Mesodermal cell (in vitro differentiated cells): Measurements from ENCODE around the gene CDKL4.
"Not testable (repeated sequence)": the region's sequence is repeated elsewhere in the genome, so short reads cannot be mapped to it uniquely, and the experiment has no call there.

ENCODE experiments used
- H3K27ac ChIP-seq: 2 replicates; pipeline ENCODE4 v1.7.0; 2013; ENCODE audit warnings: mild to moderate bottlenecking, low read depth, low read length, moderate library complexity; ENCODE audit not compliant: severe bottlenecking
- H3K36me3 ChIP-seq: 2 replicates; pipeline ENCODE4 v1.7.1; 2013; ENCODE audit warnings: mild to moderate bottlenecking, low read length, moderate library complexity; ENCODE audit not compliant: control insufficient read depth, insufficient read depth
- H3K4me1 ChIP-seq: one replicate; pipeline ENCODE4 v1.7.1; 2013; ENCODE audit warnings: mild to moderate bottlenecking, low read length; ENCODE audit not compliant: insufficient read depth, control insufficient read depth, poor library complexity, severe bottlenecking
- H3K4me3 ChIP-seq: 2 replicates; pipeline ENCODE4 v1.7.0; 2013; ENCODE audit warnings: low read length, control low read depth, mild to moderate bottlenecking; ENCODE audit not compliant: insufficient read depth, poor library complexity, severe bottlenecking; ENCODE audit errors: extremely low read depth
- H3K9me3 ChIP-seq: 2 replicates; pipeline ENCODE4 v1.7.1; 2013; ENCODE audit warnings: mild to moderate bottlenecking, low read length, moderate library complexity; ENCODE audit not compliant: control insufficient read depth
- whole genome bisulfite sequencing, 2 experiments: methylation state at CpG; one replicate each; pipeline ENCODE4 v1.1.5; 2013; ENCODE audit warnings: missing lambda C conversion rate in 2 of 2; ENCODE audit not compliant: insufficient coverage in 2 of 2; 5-methylcytosine and 5-hydroxymethylcytosine counted together

Gene CDKL4

DNA sequence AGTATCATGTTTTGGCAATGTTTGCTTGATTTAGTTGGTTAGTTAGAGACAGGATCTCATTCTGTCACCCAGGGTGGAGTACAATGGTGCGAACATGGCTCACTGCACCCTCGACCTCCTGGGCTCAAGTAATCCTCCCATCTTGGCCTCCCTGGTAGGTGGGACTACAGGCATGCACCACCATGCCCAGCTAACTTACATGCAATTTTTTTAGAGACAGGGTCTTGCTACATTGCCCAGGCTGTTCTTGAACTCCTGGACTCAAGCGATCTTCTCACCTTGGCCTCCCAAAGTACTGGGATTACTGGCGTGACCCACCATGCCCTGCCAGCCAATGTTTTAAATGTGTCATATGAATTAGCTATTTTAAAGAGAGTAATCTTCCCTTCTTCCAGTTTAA is 16.3 kb upstream of the CDKL4 start:
- 89 to 92% methylated on average over 2 of the region's 4 CpGs for WGBS, 2 experiments
- Histone ChIP-seq H3K9me3 (no peaks in the 10 kb centered on the region), H3K4me1 (no peaks in the 10 kb centered on the region), H3K36me3 (peaks cover 59% of the 10 kb centered on the region), H3K4me3 (no peak overlapping the region), H3K27ac (no peak overlapping the region)

DNA sequence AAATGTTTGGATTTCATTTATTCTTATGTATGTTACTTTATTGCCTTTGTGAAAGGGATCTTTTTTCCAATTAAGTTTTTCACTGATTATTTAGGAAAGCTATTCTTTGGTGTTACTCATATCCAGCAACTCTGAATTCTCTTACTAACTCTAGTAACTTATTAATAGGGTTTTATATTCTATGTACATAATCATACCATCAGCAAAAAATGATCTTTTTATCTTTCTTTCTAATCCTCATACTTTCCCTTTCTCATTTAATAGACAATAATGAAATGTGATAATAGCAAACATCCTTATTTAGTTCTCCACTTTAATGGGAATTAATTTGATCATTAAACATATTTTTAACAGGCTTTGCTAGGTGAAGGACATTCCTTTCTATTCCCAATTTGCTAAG is 12.3 kb upstream of the CDKL4 start:
- Histone ChIP-seq H3K36me3 (peaks cover 81% of the 10 kb centered on the region), H3K27ac (no peak overlapping the region), H3K9me3 (peaks cover 4% of the 10 kb centered on the region), H3K4me3 (no peak overlapping the region), H3K4me1 (no peaks in the 10 kb centered on the region)

DNA sequence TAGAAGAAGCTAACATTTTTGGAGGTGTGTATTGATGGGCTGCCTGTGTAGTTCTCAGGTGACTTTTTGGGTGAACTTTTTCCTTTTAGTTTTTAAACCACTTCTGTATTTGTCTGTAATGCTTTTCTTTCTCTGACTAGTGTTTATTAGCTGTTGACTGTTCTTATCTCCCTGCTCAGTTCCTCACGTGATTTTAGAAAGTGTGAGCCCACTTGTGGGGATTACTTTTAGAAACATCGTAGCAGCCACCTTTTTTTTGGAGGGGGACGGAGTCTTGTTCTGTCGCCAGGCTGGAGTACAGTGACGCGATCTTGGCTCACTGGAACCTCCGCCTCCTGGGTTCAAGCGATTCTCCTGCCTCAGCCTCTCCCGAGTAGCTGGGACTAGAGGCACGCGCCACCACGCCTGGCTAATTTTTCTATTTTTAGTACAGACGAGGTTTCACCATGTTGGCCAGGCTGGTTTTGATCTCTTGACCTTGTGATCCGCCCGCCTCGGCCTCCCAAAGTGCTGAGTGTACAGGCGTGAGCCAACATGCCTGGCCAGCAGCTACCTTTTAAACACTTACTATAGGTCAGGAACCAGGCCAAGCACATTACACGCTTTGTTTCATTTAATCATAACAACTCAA is 9.2 kb upstream of the CDKL4 start:
- H3K27ac ChIP-seq, result no peak overlapping the region
- no peak overlapping the region for H3K4me3 ChIP-seq
- 88 to 89% methylated on average over 13 to 17 of the region's 18 CpGs for WGBS, 2 experiments
- no peaks in the 10 kb centered on the region for H3K4me1 ChIP-seq
- H3K9me3 ChIP-seq, result peaks cover 4% of the 10 kb centered on the region
- peaks cover 75% of the 10 kb centered on the region for H3K36me3 ChIP-seq

DNA sequence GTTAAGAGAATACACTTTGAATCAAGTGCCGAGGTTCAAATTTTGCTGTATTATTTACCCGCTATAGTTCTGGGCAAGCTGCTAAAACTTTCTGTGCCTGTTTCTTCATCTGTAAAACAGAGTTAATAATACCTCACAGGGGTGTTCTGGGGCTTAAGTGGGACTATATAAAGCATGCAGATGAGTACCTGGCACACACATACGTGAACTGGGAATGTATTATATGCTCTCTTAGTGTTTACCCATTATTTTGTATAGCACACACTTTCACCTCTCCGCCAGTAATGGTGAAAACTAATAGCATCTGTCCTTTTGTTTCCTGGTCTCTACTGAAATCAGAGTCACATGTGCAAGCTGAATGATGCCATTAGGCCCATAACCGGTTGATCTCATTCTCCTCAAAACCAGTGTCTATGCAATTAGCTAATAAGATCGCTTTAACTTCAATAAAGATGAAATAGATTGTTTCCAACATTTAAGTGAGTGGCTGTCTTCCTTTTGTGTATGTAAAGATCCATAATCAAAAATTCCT is 3.8 kb upstream of the CDKL4 start:
- Histone ChIP-seq H3K9me3 (no peaks in the 10 kb centered on the region), H3K4me1 (no peaks in the 10 kb centered on the region), H3K36me3 (peaks cover 34% of the 10 kb centered on the region), H3K4me3 (no peak overlapping the region), H3K27ac (no peak overlapping the region)
- WGBS, 2 experiments, result 85 to 96% methylated on average over 1 to 3 of the region's 6 CpGs

DNA sequence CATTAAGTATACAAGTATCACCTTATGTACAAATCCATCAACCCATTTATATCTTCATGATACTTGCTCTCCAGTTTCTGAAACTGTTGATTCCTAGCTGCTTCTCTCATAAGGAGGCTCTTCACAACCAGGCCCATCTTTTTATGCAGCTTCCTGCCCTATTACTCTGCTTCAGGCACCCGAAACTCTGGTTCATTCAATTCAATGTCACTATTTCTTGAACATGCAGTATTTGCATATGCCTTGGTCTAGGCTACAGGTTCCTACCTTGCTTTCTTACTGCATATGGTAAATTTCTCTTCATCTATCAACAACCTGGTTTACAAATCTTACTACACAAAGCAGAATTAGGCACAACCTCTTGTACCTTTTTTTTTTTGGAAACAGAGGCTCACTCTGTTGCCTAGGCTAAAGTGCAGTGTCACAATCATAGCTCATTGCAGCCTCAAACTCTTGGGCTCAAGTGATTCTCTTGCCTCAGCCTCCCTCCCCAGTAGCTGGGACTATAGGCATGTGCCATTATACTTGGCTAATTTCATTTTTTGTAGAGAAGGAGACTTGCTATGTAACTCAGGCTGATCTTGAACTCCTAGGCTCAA is 2.7 kb upstream of the CDKL4 start:
- peaks cover 23% of the 10 kb centered on the region for H3K36me3 ChIP-seq
- H3K27ac ChIP-seq, result no peak overlapping the region
- no peak overlapping the region for H3K4me3 ChIP-seq
- H3K9me3 ChIP-seq, result no peaks in the 10 kb centered on the region
- H3K4me1 ChIP-seq, result no peaks in the 10 kb centered on the region
- WGBS, 2 experiments, result 83 to 90% methylated on average over 1 of the region's 1 CpG

DNA sequence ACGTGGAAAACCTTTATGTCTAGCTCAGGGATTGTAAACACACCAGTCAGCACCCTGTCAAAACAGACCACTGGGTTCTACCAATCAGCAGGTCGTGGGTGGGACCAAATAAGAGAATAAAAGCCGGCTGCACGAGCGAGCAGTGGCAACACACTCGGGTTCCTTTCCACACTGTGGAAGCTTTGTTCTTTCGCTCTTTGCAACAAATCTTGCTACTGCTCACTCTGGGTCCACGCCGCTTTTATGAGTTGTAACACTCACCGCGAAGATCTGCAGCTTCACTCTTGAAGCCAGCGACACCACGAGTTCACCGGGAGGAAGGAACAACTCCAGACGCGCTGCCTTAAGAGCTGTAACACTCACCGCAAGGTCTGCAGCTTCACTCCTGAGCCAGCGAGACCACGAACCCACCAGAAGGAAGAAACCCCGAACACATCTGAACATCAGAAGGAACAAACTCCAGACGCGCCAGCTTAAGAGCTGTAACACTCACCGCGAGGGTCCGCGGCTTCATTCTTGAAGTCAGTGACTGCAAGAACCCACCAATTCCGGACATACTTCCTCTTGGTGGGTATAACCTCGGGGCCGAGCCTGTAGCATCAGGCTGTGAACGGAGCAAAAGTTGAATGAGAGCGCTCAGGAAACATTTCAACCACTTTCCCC is 1.3 kb upstream of the CDKL4 start:
- not testable (repeated sequence) for H3K27ac ChIP-seq, H3K4me3 ChIP-seq, H3K36me3 ChIP-seq, H3K9me3 ChIP-seq, H3K4me1 ChIP-seq
- WGBS, 2 experiments, result 92 to 98% methylated on average over 26 to 29 of the region's 31 CpGs

DNA sequence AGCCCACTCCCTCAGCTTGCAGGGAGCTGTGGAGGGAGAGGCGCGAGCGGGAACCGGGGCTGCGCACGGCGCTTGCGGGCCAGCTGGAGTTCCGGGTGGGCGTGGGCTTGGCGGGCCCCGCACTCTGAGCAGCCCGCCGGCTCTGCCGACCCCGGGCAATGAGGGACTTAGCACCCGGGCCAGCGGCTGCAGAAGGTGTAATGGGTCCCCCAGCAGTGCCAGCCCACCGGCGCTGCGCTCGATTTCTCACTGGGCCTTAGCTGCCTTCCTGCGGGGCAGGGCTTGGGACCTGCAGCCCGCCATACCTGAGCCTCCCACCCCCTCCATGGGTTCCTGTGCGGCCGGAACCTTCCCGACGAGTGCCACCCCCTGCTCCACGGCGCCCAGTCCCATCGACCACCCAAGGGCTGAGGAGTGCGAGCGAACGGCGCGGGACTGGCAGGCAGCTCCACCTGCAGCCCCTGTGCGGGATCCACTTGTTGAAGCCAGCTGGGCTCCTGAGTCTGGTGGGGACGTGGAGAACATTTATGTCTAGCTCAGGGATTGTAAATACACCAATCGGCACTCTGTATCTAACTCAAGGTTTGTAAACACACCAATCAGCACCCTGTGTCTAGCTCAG is 582 bp upstream of the CDKL4 start:
- not testable (repeated sequence) for H3K27ac ChIP-seq, H3K36me3 ChIP-seq, H3K4me1 ChIP-seq, H3K4me3 ChIP-seq, H3K9me3 ChIP-seq
- 93 to 98% methylated on average over 31 to 34 of the region's 39 CpGs for WGBS, 2 experiments

DNA sequence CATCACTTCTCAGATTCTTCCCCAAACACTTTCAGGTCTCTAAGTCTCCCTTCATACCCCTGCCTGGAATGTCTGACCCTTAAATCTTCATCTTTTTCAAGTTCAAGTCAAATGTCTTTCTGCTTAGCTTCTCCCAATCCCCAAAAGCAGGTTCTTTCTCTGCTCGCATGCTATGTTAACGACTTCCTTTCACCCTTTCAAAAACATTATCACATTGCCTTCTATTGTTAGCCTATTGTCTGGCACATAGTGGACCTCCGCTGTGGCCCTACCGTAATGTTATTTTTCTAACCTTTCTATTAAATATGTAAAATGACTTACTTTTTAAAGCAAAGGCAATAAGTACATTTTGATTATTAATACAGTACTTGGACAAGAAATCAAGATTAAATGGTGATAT is 2.2 kb downstream of the CDKL4 start:
- H3K9me3 ChIP-seq, result no peaks in the 10 kb centered on the region
- no peaks in the 10 kb centered on the region for H3K4me1 ChIP-seq
- WGBS, 2 experiments, result 55 to 56% methylated on average over 2 of the region's 4 CpGs
- no peak overlapping the region for H3K27ac ChIP-seq
- no peak overlapping the region for H3K4me3 ChIP-seq
- H3K36me3 ChIP-seq, result no peaks in the 10 kb centered on the region

DNA sequence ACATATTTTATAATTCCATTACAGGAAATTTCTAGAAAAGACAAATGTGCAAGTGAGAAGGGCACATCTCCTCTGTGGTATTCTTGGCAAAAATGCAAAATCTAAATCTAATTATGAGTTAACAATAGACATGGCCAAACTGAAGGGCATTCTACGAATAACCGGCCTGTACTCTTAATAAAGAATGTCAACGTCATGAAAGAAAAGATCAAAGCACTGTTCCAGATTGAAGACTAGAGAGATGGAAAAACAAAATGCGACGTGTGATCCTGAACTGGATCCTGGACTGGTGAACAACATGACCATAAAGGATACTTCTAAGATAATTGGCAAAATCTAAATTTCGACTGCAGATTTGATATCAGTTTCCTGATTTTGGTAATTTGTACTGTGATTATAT is 3.0 kb downstream of the CDKL4 start:
- no peak overlapping the region for H3K4me3 ChIP-seq
- WGBS, 2 experiments, result 94% methylated on average over 6 of the region's 6 CpGs
- no peak overlapping the region for H3K27ac ChIP-seq
- no peaks in the 10 kb centered on the region for H3K36me3 ChIP-seq
- no peaks in the 10 kb centered on the region for H3K9me3 ChIP-seq
- no peaks in the 10 kb centered on the region for H3K4me1 ChIP-seq

DNA sequence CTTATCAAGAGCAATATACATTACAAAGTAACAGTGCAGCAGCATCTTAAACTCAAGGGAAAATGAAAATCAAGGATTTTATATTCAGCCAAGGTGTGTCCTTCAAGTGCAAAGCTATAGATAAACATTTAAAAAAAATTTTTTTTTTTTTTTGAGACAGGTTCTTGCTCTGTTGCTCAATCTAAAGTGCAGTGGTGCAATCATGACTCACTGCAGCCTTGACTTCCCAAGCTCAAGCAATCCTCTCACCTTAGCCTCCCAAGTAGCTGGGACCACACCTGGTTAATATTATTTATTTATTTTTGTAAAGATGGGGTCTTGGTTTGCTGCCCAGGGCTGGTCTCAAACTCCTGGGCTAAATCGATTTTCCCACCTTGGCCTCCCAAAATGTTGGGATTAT is 9.0 kb downstream of the CDKL4 start:
- H3K27ac ChIP-seq, result no peak overlapping the region
- H3K4me1 ChIP-seq, result no peaks in the 10 kb centered on the region
- WGBS, 2 experiments, result no CpG with 5 or more reads among the region's 1 CpG
- H3K36me3 ChIP-seq, result no peaks in the 10 kb centered on the region
- no peaks in the 10 kb centered on the region for H3K9me3 ChIP-seq
- no peak overlapping the region for H3K4me3 ChIP-seq

DNA sequence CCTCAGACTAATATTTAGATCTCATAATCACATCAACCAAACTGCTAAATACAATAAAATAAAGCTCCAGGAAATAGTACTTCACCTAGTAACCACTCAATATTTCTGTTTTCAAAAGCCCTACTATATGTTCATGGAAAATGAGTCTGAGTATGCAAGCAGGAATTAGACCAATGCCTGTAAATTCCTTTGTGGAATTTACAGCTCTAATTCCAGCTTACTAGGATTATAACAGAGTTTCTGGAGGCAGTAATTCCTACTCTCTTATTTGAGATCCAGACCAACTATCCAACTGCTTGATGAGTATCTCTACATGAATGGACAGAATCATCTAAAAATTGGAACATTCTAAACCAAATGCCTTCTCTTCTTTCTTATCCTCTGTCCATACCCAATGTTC is 11.6 kb downstream of the CDKL4 start:
- no peak overlapping the region for H3K27ac ChIP-seq
- no peaks in the 10 kb centered on the region for H3K4me1 ChIP-seq
- no peak overlapping the region for H3K4me3 ChIP-seq
- H3K9me3 ChIP-seq, result no peaks in the 10 kb centered on the region
- H3K36me3 ChIP-seq, result no peaks in the 10 kb centered on the region
